ENCODE results near the gene HLTF. TPM values are rescaled to one million over a fixed set of nuclear protein-coding genes. Genes with fewer than 3 reads are reported as not detected.

The HLTF gene
- total and polyA plus RNA-seq, 2 of the 13 experiments (the other 11 are each of a cell fraction or from before 2014, with no cell fraction given): 12.0 to 22.9 TPM

- TF ChIP-seq ZUFSP (CRISPR knock-in tag; IDR thresholded peaks at IDR 0.05; ENCODE audit: borderline replicate concordance): no peak
- no peak for TF ChIP-seq ZHX1 (CRISPR knock-in tag; IDR thresholded peaks at IDR 0.05; ENCODE audit: low read depth)
- TF ChIP-seq USF2 (IDR thresholded peaks at IDR 0.05; ENCODE audit: low read depth, low read length): peak; percentile 91
- peak; percentile 72; the same call in 1 of the 2 replicates for TF ChIP-seq USF2 (CRISPR knock-in tag; IDR thresholded peaks at IDR 0.05; ENCODE audit: borderline replicate concordance)
- no peak for TF ChIP-seq GTF3A (CRISPR knock-in tag; conservative IDR thresholded peaks at IDR 0.05)
- TF ChIP-seq ARHGAP35 (CRISPR knock-in tag; IDR thresholded peaks at IDR 0.05; ENCODE audit: borderline replicate concordance): no peak; the same call in 1 of the 2 replicates
- peak; percentile 84; the same call in 1 of the 2 replicates for TF ChIP-seq SAFB2 (CRISPR knock-in tag; IDR thresholded peaks at IDR 0.05; ENCODE audit: borderline replicate concordance, low read depth)
- no peak for TF ChIP-seq ZNF512B (CRISPR knock-in tag; IDR thresholded peaks at IDR 0.05; ENCODE audit: borderline replicate concordance)
- TF ChIP-seq AFF4 (CRISPR knock-in tag; IDR thresholded peaks at IDR 0.05): no peak
- no peak for TF ChIP-seq ZBTB21 (CRISPR knock-in tag; IDR thresholded peaks at IDR 0.05)
- TF ChIP-seq LCORL (IDR thresholded peaks at IDR 0.05): no peak
- TF ChIP-seq LCORL (CRISPR knock-in tag; IDR thresholded peaks at IDR 0.05): peak; percentile 50; the same call in 1 of the 2 replicates
Measured at GRCh38 chr3:148991219-148992026, 94.9 kb downstream of the HLTF start, which contains the start of gene GYG1 (continued).
